IPS DF 6.9 (cell line): ENCODE results near the gene KRTCAP3.

Experiments
- DNase-seq: peaks from one replicate; pipeline ENCODE4 v3.0.0-alpha.2; 2013; ENCODE audit warnings: low read depth, low spot score
- H3K27ac ChIP-seq: one replicate; pipeline ENCODE4 v1.5.1; 2013; ENCODE audit warnings: low read length, control low read depth
- H3K27me3 ChIP-seq: 2 replicates; pipeline ENCODE4 v1.6.1; 2013; ENCODE audit warnings: mild to moderate bottlenecking, low read length; ENCODE audit not compliant: control insufficient read depth, insufficient read depth
- H3K36me3 ChIP-seq: 2 replicates; pipeline ENCODE4 v1.6.1; 2013; ENCODE audit warnings: low read length; ENCODE audit not compliant: control insufficient read depth, insufficient read depth
- H3K4me1 ChIP-seq: 2 replicates; pipeline ENCODE4 v1.6.1; 2013; ENCODE audit warnings: low read length; ENCODE audit not compliant: control insufficient read depth, insufficient read depth
- H3K4me3 ChIP-seq: 2 replicates; pipeline ENCODE4 v1.5.1; 2013; ENCODE audit warnings: mild to moderate bottlenecking, low read length
- H3K9me3 ChIP-seq: 2 replicates; pipeline ENCODE4 v1.6.1; 2013; ENCODE audit warnings: low read length, inconsistent platforms; ENCODE audit not compliant: control insufficient read depth, insufficient read depth
- WGBS: extraction: QIAGEN DNeasy Blood & Tissue Kit; methylation state at CpG from one replicate; pipeline ENCODE4 v1.1.7; 2013; ENCODE audit warnings: mixed read lengths, missing lambda C conversion rate; ENCODE audit not compliant: insufficient read length, insufficient coverage; 5-methylcytosine and 5-hydroxymethylcytosine counted together

The KRTCAP3 gene, protein sequence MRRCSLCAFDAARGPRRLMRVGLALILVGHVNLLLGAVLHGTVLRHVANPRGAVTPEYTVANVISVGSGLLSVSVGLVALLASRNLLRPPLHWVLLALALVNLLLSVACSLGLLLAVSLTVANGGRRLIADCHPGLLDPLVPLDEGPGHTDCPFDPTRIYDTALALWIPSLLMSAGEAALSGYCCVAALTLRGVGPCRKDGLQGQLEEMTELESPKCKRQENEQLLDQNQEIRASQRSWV

DNA sequence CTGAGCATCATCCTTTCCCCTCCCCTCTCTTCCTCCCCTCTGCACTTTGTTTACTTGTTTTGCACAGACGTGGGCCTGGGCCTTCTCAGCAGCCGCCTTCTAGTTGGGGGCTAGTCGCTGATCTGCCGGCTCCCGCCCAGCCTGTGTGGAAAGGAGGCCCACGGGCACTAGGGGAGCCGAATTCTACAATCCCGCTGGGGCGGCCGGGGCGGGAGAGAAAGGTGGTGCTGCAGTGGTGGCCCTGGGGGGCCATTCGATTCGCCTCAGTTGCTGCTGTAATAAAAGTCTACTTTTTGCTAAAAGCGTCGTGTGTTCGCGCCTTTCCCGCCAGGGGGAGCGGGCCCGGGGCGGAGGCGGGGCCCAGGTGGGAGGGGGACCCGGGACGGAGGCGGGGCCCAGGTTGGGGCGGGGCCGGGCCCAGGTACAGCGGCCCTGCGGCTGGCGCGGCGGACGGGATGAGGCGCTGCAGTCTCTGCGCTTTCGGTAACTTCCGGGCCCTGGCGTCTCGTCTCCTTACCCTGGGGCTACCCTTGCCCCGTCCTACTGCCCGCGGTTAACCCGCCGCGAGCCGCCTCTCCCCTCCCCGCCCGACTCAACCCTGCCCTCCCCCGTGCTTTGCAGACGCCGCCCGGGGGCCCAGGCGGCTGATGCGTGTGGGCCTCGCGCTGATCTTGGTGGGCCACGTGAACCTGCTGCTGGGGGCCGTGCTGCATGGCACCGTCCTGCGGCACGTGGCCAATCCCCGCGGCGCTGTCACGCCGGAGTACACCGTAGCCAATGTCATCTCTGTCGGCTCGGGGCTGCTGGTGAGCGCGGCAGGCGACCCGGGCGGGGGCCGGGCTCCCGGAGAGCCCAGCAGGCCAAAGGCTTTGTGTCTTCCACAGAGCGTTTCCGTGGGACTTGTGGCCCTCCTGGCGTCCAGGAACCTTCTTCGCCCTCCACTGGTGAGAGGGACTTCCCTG lies at the start of gene KRTCAP3:
KRTCAP3 (plus strand) TSS at position 424 of the 962 bp plus-strand sequence; CDS start at position 456, 32 bp downstream.
- Histone ChIP-seq H3K9me3 (no peaks in the 10 kb centered on the region), H3K36me3 (peaks cover 7% of the 10 kb centered on the region), H3K27ac (no peak within 1 kb of the TSS), H3K4me1 (0 out of 2 replicates have a peak, but pooled peaks cover 2% of the 10 kb centered on the region), H3K4me3 (peak within 1 kb of the TSS; percentile 50), H3K27me3 (no peaks in the 10 kb centered on the region)
- DNase-seq, result peak; percentile 54
- WGBS, result no CpG with 5 or more reads among the region's 80 CpGs

DNA sequence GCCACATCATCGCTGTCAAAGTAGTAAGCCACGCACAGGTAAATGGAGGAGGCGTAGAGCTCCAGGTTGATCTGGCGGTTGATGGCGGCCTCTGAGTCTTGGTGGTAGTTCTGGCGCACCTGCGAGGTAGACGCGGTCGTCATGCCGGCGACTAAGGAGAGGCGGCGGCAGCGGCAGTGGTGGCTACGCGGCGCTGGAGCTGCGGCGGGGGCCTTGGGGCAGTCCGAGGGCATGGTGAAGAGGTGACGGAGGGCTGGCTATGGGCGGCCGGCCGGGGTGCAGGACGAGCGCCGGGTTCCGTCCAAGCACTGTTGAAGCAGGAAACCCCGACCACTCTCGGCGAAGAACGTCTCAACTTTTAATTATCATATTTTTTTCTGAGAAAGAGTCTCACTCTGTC lies 49.0 kb upstream of the KRTCAP3 start:
- H3K4me1 ChIP-seq, result no peaks in the 10 kb centered on the region
- H3K27ac ChIP-seq, result no peak overlapping the region
- DNase-seq, result no peak
- H3K36me3 ChIP-seq, result 0 out of 2 replicates have a peak, but pooled peaks cover 3% of the 10 kb centered on the region
- no peak overlapping the region for H3K4me3 ChIP-seq
- no peaks in the 10 kb centered on the region for H3K9me3 ChIP-seq
- no CpG with 5 or more reads among the region's 33 CpGs for WGBS
- no peaks in the 10 kb centered on the region for H3K27me3 ChIP-seq

DNA sequence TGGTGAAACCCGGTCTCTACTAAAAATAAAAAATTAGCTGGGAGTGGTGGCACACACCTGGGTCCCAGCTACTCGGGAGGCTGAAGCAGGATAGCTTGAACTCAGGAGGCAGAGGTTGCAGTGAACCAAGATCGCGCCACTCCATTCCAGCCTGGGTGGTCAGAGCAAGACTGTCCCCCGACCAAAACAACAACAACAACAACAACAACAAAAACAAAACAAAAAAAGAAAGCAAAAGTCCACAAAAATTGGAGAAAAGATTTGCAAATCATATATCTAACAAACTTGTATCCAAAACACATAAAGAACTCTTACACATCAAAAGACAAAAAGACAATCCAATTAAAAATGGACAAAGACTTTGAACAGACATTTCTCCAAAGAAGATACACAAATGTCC lies 43.2 kb upstream of the KRTCAP3 start:
- WGBS, result no CpG with 5 or more reads among the region's 5 CpGs
- no peaks in the 10 kb centered on the region for H3K36me3 ChIP-seq
- DNase-seq, result no peak
- H3K9me3 ChIP-seq, result no peaks in the 10 kb centered on the region
- no peak overlapping the region for H3K4me3 ChIP-seq
- H3K27me3 ChIP-seq, result no peaks in the 10 kb centered on the region
- H3K4me1 ChIP-seq, result no peaks in the 10 kb centered on the region
- no peak overlapping the region for H3K27ac ChIP-seq

DNA sequence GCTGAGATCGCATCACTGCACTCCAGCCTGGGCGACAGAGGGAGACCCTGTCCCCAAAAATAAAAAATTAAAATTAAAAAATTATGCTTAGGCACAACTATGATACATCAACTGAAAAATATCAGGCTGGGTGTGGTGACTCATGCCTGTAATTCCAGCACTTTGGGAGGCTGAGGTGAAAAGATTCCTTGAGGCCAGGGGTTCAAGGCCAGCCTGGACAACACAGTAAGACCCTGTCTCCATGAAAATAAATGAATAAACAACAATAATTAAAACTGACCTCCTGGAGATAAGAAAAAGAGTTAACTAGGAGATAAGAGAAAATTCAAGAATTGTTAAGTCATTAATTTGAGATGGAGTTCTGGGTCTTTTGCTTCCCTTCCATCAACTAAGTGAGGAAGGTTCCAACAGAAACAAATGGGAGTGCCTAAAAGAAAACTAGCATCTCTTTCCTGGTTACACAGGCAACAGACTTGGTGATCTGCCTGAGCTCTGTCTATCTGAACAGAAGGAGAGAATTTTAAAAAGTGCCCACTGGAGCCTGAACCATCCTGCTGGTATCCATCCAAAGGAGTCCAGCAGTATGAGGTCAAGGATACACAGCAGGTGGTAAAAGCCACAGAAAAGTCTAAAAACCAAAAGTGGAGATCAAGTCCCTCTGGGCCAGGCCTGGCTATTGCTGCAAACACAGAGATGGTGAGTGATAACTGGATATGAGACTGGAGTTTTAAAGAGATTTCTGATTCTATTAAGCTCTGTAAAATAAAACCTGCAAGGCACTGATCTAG lies 41.6 kb upstream of the KRTCAP3 start:
- no peaks in the 10 kb centered on the region for H3K27me3 ChIP-seq
- H3K27ac ChIP-seq, result no peak overlapping the region
- DNase-seq, result no peak
- no peaks in the 10 kb centered on the region for H3K4me1 ChIP-seq
- no peaks in the 10 kb centered on the region for H3K36me3 ChIP-seq
- H3K4me3 ChIP-seq, result no peak overlapping the region
- no CpG with 5 or more reads among the region's 2 CpGs for WGBS
- H3K9me3 ChIP-seq, result no peaks in the 10 kb centered on the region

DNA sequence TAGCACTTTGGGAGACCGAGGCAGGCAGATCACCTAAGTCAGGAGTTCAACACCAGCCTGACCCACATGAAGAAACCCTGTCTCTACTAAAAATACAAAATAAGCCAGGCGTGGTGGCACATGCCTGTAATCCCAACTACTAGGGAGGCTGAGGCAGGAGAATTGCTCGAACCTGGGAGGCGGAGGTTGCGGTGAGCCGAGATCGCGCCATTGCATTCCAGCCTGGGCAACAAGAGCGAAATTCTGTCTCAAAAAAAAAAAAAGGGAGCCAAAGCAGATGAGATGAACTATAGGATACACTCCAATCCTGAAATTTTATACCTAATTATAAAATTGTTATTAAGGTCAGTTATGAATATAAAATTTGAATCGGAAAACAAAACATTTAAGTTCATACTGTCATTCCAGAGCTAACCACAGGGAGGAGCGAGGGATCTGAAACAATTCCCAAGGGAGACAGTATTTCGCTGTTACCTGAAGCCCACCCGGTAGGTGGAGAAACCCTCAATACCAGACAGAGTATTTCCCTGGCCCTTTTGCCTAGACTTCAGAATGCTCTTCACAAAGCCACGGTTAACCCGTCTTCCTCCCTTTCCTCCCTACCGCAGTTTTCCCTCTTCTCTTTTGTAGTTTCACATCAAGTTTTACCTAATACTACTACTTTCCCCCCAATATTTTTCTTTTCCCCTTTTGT lies 34.2 kb upstream of the KRTCAP3 start:
- Histone ChIP-seq H3K4me3 (peak overlapping the region; percentile 40; the same call in 1 of the 2 replicates), H3K4me1 (no peaks in the 10 kb centered on the region; the same call in 1 of the 2 replicates), H3K27ac (no peak overlapping the region), H3K27me3 (no peaks in the 10 kb centered on the region), H3K36me3 (no peaks in the 10 kb centered on the region), H3K9me3 (no peaks in the 10 kb centered on the region)
- no peak for DNase-seq
- 100% methylated on average over 1 of the region's 16 CpGs for WGBS

DNA sequence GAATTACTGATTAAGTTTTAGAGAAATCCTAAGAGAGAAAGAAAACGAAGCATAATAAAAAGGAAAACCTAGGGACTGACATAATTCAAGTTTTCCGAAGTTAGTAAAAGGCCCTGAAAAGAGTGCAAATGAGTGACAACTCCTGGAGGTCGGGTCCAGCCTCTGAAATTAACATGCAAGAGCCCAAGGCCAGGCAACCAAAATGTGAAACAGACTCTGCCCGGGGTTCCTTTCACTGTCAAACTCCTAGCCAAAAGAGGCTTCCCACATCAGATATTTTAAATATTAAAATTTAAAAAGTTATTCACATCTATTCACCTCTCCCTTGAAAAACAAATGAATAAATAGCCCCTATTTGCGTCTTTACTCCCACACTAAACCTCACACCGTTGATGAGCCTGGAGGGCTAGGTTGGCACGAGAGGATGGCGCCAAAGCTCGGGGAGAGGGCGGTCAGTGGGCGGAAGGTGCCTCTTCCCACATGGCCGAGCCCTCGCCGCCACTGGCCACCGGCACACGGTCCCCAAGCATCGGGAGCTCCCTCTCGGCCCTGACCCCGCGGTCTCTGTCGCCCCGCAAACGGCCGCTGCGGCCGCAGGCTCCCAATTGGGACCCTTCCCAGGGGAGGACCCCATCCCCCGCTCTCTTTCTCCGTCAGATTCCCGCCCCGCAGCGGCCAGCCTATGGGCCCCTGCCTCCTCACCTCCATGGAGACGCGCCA lies 33.4 kb upstream of the KRTCAP3 start:
- Histone ChIP-seq H3K27ac (no peak overlapping the region), H3K4me3 (peak overlapping the region; percentile 94), H3K27me3 (no peaks in the 10 kb centered on the region), H3K36me3 (no peaks in the 10 kb centered on the region), H3K4me1 (no peaks in the 10 kb centered on the region; the same call in 1 of the 2 replicates), H3K9me3 (no peaks in the 10 kb centered on the region)
- no peak for DNase-seq
- WGBS, result no CpG with 5 or more reads among the region's 33 CpGs

DNA sequence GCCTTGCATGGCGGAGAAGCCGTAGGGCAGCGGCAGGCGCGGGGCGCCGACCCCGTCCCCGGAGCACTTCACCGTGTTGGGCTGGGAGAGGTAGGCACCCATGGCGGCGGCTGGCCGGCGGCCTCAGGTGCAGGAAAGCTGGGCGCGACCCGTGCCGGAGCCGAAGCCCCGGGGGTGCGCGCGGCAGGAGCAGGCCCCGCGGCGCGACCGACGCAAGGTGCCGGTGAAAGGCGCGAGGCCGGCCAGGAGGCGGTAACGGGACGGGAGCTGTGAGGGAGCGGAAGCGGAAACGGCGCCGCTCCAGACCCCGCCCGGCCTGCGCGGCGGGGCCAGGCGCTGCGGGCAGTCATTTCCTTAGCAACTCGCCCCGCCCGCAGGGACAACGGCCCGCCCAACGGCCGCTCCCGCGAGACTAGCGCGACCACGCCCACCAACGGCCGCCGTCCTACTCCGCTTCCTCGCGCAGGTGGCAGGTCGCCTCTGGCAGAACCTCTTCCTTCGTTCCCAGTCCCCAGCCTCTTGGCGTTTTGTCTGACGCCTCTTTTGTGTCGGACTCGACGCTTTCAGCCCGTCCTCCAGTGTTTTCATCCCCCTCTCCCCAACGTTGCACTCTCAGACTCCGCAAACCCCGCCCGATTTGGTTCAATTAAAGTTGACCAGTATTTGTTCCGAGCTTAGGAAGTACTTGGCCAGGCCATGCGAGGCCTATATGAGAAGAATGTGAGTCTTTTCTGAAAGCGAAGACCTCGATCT lies 32.7 kb upstream of the KRTCAP3 start, which contains the start of gene PPM1G:
PPM1G (minus strand) TSS at position 271 of the 753 bp plus-strand sequence; CDS start at position 102, 169 bp downstream.
- H3K36me3 ChIP-seq, result no peaks in the 10 kb centered on the region
- no peaks in the 10 kb centered on the region; the same call in 1 of the 2 replicates for H3K4me1 ChIP-seq
- DNase-seq, result peak; percentile 85
- H3K9me3 ChIP-seq, result no peaks in the 10 kb centered on the region
- peak within 1 kb of the TSS; percentile 94 for H3K4me3 ChIP-seq
- no peak within 1 kb of the TSS for H3K27ac ChIP-seq
- H3K27me3 ChIP-seq, result no peaks in the 10 kb centered on the region
- WGBS, result no CpG with 5 or more reads among the region's 82 CpGs

DNA sequence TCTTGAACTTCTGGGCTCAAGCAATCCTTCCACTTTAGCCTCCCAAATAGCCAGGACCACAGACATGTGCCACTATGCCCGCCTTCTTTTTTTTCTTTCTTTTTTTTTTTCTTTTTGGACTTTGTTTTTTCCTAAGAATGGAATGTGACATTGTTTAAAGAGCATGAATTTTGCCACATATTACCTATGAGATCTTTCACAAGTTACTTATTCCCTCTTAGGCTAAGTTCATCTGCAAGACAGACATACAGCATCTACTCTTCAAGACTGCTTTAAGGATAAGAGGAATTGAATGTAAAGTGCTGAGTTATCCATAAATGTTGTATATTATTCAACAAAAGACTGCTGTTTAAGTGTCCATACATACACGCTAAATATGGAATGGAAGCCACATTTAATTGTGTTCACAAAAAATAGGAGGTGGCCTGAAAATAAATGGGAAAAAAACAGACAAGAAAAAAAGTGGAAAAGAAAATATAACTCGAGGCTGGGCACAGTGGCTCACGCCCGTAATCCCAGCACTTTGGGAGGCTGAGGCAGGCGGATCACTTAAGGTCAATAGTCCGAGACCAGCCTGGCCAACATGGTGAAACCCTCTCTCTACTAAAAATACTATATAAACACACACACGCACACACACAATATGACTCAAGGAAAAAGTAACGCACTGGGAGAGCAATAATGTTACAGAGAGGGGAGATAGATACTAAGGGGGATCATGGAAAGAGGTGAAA lies 29.6 kb upstream of the KRTCAP3 start:
- WGBS, result no CpG with 5 or more reads among the region's 9 CpGs

More for the DNA sequence above, 29.6 kb upstream of the KRTCAP3 start:
- Histone ChIP-seq H3K27me3 (no peaks in the 10 kb centered on the region), H3K36me3 (no peaks in the 10 kb centered on the region), H3K4me3 (no peak overlapping the region), H3K27ac (no peak overlapping the region), H3K4me1 (no peaks in the 10 kb centered on the region; the same call in 1 of the 2 replicates), H3K9me3 (no peaks in the 10 kb centered on the region)
- no peak for DNase-seq
